HG03175 (cell line): ENCODE results near the gene TSC22D1.
"Not testable (repeated sequence)": the region's sequence is repeated elsewhere in the genome, so short reads cannot be mapped to it uniquely, and the experiment has no call there.

ENCODE experiments used
- ATAC-seq: cut with Tn5 transposase; IDR thresholded peaks from one replicate; pipeline ENCODE4 v1.9.1; 2021; ENCODE audit warnings: mild to moderate bottlenecking, moderate library complexity; ENCODE audit not compliant: unreplicated experiment

Gene TSC22D1

DNA sequence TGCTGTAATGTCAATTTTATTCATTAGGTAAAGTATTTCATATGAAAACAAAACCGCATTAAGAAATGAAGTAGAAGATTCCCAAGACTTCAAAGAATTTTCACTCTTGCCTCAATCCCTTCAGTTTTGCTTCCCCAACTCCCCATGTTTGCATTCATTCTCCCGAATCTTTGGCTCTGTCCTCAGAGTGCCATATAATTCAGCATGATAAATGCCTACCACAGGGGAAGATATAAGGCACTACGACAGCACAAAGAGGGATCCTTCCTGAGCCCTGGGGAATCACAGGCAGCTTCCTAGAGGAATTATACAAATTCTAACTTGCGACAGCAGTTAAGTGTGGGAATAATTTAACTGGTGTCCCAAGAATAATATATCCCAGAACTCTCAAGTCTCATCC is 68.5 kb downstream of the TSC22D1 start:
- ATAC-seq: no peak

GRCh38 chr13:44506719-44507118 is 69.4 kb downstream of the TSC22D1 start:
- no peak for ATAC-seq

- ATAC-seq: no peak
Measured at GRCh38 chr13:44506251-44506650, 69.9 kb downstream of the TSC22D1 start.

DNA sequence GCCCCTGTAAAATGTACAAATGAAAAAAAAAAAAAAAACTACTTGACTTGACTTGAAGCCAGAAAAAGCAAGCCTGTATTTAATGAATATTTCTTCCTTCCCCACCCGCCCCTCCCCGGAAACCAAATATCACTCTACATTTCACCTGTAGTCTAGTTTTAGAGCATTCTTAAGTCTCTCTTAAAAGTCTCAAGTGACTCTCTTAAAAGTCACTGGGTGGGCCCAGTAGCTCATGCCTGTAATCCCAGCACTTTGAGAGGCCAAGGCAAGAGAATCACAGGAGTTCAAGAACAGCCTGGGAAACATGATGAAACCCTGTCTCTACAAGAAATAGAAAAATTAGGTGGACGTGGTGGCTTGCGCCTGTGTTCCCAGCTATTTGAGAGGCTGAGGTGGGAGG is 72.0 kb downstream of the TSC22D1 start:
- ATAC-seq: no peak

GRCh38 chr13:44498969-44499368 is 77.2 kb downstream of the TSC22D1 start:
- no peak for ATAC-seq

GRCh38 chr13:44498502-44498901 is 77.6 kb downstream of the TSC22D1 start:
- no peak for ATAC-seq

- ATAC-seq: no peak
Measured at GRCh38 chr13:44497801-44498200, 78.3 kb downstream of the TSC22D1 start.

- no peak for ATAC-seq
Measured at GRCh38 chr13:44493213-44493812, 82.8 kb downstream of the TSC22D1 start.

DNA sequence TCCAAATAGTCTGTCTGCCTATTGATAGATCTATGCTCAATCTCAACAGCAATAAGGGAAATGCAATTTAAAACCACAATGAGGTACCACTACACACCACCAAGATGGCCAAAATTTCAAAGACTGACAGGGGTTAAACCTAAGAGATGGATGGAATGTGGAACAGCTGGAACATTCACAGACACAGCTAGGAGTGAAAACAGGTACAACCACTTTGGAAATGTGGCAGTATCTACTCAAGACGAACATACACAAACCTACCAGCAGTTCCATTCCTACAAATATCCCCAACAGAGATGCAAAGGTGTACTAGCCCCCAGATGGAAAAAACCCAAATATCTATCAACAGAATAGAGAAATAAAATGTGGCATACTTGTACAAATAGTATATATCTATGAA is 86.4 kb downstream of the TSC22D1 start:
- no peak for ATAC-seq

- no peak for ATAC-seq
Measured at GRCh38 chr13:44487989-44488388, 88.1 kb downstream of the TSC22D1 start.

GRCh38 chr13:44484562-44485138 is 91.5 kb downstream of the TSC22D1 start:
- ATAC-seq: peak; percentile 54

GRCh38 chr13:44474122-44474910 is 101.8 kb downstream of the TSC22D1 start:
- no peak for ATAC-seq

DNA sequence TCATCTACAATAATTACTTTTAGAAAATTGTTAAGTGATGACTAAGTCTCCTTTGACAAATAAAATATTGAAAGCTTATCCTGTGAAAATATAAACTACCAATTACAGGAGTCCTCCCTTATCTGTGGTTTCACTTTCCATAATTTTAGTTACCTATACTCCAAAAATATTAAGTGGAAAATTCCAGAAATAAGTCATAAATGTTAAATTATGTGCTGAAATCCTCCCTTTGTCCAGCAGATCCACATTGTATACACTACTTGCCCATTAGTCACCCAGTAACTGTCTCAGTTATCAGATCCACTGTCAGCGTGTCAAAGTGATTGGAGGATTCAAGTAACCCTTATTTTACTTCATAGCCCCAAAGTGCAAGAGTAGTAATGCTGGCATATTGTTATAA is 104.4 kb downstream of the TSC22D1 start:
- no peak for ATAC-seq

DNA sequence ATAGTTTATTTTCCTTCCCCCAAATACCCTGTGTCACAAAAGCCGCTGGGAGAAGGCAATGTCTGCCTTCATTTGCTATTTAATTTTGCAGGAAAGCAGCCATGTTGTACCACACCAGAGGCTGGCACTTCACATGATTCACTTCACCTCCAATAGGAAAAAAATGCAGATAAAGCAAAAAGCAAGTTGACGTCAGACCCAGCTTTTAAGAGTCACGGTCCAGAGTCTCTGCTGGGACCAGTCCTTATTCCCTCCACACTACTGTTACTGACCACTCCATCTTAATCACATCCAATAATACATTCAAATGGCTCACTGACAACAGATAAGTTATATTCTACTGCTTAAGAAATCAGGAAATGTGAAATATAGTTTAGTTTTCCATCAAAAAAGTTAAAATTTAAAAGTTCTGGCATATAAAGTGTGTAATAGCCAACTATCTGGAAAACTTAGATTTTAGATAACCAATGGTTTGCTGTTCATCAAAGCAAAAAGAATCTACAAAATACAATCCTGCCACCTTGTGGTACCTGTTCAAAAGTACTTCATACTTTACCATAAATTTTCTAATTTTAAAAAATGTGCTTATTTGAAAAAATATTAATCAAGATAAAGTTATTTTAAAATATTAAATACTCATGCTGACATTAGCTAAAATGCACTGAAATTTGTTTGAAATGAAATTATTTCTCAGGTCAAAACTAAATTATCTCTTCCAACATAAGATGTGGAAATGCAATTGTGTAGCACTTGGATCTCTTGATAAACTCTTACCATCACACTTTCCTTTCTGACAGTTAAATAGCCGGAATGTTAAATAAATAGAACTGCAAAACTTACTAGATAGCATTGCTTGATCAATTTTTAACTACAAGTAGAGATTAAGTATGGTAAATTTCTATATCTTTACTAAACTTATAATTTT is 105.2 kb downstream of the TSC22D1 start:
- ATAC-seq: no peak

- no peak for ATAC-seq
Measured at GRCh38 chr13:44468874-44469273, 107.3 kb downstream of the TSC22D1 start.

DNA sequence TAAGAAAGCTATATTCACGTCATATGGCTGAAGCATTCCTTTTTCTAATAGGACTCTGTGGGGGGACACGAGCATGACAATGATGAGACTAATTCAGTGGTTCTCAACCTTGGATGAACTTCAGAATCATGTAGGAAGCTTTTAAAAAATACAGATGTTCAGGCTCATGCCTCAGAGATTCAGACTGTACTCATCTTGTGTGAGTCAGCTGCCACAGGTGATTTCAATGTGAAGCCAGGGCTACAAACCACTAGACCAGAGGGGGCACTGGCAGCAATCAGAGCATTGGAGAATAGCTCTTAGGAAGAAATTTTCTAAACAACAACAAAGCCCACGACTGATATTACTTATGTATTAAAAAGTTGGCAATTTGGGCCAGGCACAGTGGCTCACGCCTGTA is 110.8 kb downstream of the TSC22D1 start:
- ATAC-seq: no peak

DNA sequence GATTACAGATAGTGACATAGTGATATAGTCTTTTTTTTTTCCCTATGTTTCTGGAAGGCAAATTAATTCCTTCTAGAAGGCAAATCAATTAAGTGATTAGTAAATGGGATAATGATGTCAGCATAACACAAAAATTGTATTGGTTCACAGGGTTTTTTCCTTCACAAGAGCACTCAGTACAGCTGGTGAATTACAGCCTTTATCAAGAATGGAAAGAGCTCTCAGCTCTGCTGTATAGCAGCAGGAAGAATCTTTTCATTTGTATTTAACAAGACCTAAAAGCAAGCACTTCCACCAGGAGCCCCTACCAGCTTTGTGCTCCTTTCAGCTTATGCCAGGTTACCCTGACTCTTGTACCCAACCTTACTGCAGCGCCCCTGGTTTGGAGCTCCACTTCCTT is 111.7 kb downstream of the TSC22D1 start:
- no peak for ATAC-seq

DNA sequence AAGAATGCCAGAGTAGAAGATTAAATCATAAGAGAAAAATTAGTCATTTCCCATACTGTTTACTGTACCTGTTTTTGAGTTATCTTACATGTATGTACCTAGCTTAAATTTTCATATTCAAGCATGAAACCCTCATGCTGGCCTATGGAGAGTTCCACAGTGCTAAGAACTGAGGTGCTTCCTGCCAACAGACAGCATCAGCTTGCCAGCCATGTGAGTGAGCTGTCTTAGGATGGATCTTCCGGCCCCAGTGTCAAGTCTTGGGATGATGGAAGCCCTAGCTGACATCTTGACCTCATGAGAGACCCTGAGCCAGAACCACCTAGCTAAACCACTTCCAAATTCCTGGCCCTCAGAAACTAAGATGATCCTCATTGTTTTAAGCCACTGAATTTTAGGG is 112.4 kb downstream of the TSC22D1 start:
- ATAC-seq: no peak

GRCh38 chr13:44459674-44460073 is 116.5 kb downstream of the TSC22D1 start:
- ATAC-seq: no peak

DNA sequence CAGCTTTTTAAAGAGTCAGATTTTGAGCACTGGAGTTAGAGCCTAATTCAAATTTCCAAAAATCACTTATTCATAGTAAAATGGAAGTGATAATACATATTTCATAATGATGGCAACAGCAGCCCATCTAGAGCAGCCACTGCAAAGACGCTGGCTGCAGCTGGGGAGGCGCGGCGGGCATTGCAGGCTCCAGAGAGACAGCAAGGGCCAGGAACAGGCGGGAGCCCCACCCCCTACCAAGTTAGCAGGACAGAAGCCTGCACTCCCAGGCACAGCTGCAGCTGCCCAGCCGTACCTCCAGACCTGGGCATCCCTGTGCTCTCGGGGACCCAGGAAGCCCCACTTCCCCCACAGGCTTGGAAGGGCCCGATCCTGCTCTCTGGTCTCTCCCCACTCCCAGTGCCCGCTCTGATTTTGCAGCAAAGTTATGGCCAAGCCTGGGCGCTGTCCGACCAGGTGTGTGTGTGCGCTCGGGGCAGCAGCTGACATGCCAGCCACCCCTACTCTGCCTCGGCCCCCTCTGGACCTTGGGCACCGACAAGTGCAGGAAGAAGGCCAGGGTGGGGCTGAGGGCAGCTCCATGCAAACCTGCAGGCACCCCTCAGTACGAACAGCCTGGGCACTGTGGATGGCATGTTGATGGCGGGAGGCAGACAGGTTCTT is 117.7 kb downstream of the TSC22D1 start:
- no peak for ATAC-seq

- ATAC-seq: not testable (repeated sequence)
Measured at GRCh38 chr13:44456212-44456611, 119.9 kb downstream of the TSC22D1 start.
